Effector memory CD8-positive, alpha-beta T cell (primary cell): Measurements from ENCODE around the gene ZNF592.
"Not testable (repeated sequence)": the region's sequence is repeated elsewhere in the genome, so short reads cannot be mapped to it uniquely, and the experiment has no call there.

Experiments used
- ATAC-seq: fragments of 150-1000 bp; cut with Tn5 transposase; replicated peaks from 2 replicates; pipeline ENCODE4 v1.10.0; 2021; ENCODE audit warnings: mild to moderate bottlenecking, moderate library complexity
- DNase-seq, 3 experiments: peaks; one replicate each; pipeline ENCODE4 v3.0.0; 2021
- H3K27ac Mint-ChIP-seq, 2 donors: one replicate each; pipeline ENCODE4 v1.8.0; 2022; ENCODE audit warnings: mild to moderate bottlenecking in 2 of 2, mixed read lengths in 2 of 2, moderate library complexity in 2 of 2
- H3K27me3 Mint-ChIP-seq, 2 donors: one replicate each; pipeline ENCODE4 v1.8.0; 2022; ENCODE audit warnings: mixed read lengths in 2 of 2
- H3K36me3 Mint-ChIP-seq: one replicate; pipeline ENCODE4 v1.8.0; 2022; ENCODE audit warnings: mild to moderate bottlenecking, moderate library complexity, mixed read lengths; ENCODE audit not compliant: insufficient read depth
- H3K4me1 Mint-ChIP-seq, 2 donors: one replicate each; pipeline ENCODE4 v1.8.0; 2022; ENCODE audit warnings: low read depth in 2 of 2, mixed read lengths in 2 of 2
- H3K4me3 Mint-ChIP-seq, 2 donors: one replicate each; pipeline ENCODE4 v1.8.0; 2022; ENCODE audit warnings: mild to moderate bottlenecking in 2 of 2, mixed read lengths in 2 of 2, moderate library complexity in 2 of 2
- H3K9me3 Mint-ChIP-seq, 2 donors: one replicate each; pipeline ENCODE4 v1.8.0; 2022; ENCODE audit warnings: mixed read lengths in 2 of 2

The ZNF592 gene

DNA sequence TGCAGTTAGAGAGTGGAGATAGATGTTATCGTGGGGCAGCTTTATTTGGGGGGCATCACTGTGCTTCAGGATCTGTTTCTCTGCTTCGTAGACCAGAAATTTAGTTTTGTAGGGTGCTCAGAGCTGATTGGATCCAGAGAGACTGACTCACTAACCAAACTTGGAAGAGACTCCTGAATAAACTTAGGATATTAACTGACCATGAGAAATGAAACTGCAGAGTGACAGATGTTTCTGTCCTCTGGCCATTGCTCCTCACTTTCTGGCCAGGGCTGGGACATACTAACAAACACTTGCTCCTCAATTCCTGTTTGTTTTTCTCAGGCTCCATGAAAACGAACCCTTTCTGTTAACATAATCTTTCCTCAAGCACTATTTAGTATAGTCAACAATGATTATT lies 4.3 kb downstream of the ZNF592 start:
- Mint-ChIP-seq H3K4me1 (peaks cover 54 to 68% of the 10 kb centered on the region in 2 donors), H3K9me3 (no peaks in the 10 kb centered on the region), H3K27me3 (no peaks in the 10 kb centered on the region), H3K4me3 (peak overlapping the region in 1 of 2 donors; percentile 25), H3K27ac (peak overlapping the region; percentile 9 to 82), H3K36me3 (peaks cover 16% of the 10 kb centered on the region)
- no peak for DNase-seq
- no peak for ATAC-seq

- Mint-ChIP-seq H3K27ac (peak overlapping the region in 1 of 2 donors; percentile 26), H3K4me1 (peaks cover 51 to 62% of the 10 kb centered on the region in 2 donors)
- ATAC-seq, H3K9me3 Mint-ChIP-seq, DNase-seq, H3K4me3 Mint-ChIP-seq, H3K36me3 Mint-ChIP-seq, H3K27me3 Mint-ChIP-seq: not testable (repeated sequence)
These were observed 6.5 kb downstream of the ZNF592 start for GRCh38 chr15:84754889-84755288.

DNA sequence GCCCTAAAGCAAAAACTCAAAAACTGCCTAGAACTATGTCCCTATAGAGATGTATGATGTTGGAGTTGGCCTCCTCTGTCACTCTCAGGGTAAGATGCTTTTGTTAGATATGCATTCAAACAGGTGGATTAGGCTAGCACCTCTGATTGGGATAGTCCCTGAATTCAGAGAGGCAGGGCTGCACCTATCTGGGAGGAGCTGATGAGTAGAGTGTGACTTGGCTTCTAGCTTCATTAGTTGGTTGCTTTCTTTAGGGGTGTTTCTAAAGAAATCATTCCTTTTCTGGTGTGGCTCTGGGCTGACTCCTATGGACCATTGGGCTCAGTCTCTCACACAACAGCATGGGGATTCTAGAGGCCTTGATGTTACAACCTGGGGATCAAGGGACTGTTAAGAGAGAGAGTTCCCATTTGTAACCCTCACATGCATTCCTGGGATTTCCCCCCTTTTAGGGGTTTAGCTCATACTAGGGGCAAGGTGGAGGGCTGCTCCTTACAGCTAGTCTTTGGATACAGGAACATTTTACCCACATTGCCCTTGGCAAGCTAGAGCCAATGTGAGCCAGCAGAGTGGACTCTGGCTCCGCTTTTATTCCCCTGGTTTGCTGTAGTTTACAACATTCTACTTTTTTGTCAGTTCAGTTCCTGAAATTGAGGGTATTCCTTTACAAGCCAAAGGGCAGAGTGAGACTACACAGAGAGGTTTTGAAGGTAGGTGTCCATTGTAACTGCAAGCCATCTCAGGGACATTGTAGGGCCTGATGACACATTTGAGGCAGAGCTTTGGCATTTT lies 7.5 kb downstream of the ZNF592 start:
- Mint-ChIP-seq H3K27me3 (no peaks in the 10 kb centered on the region), H3K9me3 (no peaks in the 10 kb centered on the region), H3K4me3 (no peak overlapping the region), H3K4me1 (peaks cover 41 to 53% of the 10 kb centered on the region in 2 donors), H3K27ac (peak overlapping the region; percentile 27 to 72), H3K36me3 (peaks cover 3% of the 10 kb centered on the region)
- peak; percentile 36 for ATAC-seq
- DNase-seq = no peak

GRCh38 chr15:84759018-84759417 lies 10.6 kb downstream of the ZNF592 start:
- Mint-ChIP-seq H3K9me3 (no peaks in the 10 kb centered on the region), H3K27ac (peak overlapping the region in 1 of 2 donors; percentile 27), H3K27me3 (no peaks in the 10 kb centered on the region), H3K36me3 (peaks cover 3% of the 10 kb centered on the region), H3K4me3 (peak overlapping the region in 1 of 2 donors; percentile 18), H3K4me1 (peaks cover 27 to 31% of the 10 kb centered on the region in 2 donors)
- no peak for DNase-seq
- no peak for ATAC-seq

DNA sequence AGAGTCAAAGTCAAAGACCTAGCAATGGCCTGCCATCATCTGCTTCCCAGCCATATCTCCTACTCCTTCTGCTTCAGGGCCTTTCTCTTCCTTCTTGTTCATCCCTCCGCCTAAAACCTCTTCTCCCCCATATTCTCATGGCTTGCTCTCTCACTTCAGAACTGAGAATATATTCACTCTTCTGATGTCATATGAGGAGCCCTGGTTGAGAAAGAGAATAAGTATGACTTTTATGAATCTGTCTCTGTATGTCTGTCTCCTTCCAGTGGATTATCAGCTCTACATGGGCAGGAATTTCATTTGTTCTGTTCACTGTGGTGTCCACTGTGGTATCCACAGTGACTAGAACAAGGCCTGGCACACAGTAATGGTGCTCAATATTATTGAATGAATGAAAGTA lies 11.8 kb downstream of the ZNF592 start:
- no peak overlapping the region for H3K27ac Mint-ChIP-seq
- H3K9me3 Mint-ChIP-seq = no peaks in the 10 kb centered on the region
- DNase-seq (no peak), ATAC-seq (no peak)
- H3K36me3 Mint-ChIP-seq = peaks cover 10% of the 10 kb centered on the region
- peaks cover 22 to 24% of the 10 kb centered on the region in 2 donors for H3K4me1 Mint-ChIP-seq
- H3K4me3 Mint-ChIP-seq = no peak overlapping the region
- no peaks in the 10 kb centered on the region for H3K27me3 Mint-ChIP-seq

- H3K9me3 Mint-ChIP-seq = no peaks in the 10 kb centered on the region
- no peak overlapping the region for H3K27ac Mint-ChIP-seq
- H3K36me3 Mint-ChIP-seq = peaks cover 14% of the 10 kb centered on the region
- peaks cover 15% of the 10 kb centered on the region in 2 donors for H3K4me1 Mint-ChIP-seq
- H3K27me3 Mint-ChIP-seq = no peaks in the 10 kb centered on the region
- DNase-seq = no peak
- H3K4me3 Mint-ChIP-seq = no peak overlapping the region
- ATAC-seq = peak; percentile 43
These were observed 13.3 kb downstream of the ZNF592 start for GRCh38 chr15:84761607-84762131.

DNA sequence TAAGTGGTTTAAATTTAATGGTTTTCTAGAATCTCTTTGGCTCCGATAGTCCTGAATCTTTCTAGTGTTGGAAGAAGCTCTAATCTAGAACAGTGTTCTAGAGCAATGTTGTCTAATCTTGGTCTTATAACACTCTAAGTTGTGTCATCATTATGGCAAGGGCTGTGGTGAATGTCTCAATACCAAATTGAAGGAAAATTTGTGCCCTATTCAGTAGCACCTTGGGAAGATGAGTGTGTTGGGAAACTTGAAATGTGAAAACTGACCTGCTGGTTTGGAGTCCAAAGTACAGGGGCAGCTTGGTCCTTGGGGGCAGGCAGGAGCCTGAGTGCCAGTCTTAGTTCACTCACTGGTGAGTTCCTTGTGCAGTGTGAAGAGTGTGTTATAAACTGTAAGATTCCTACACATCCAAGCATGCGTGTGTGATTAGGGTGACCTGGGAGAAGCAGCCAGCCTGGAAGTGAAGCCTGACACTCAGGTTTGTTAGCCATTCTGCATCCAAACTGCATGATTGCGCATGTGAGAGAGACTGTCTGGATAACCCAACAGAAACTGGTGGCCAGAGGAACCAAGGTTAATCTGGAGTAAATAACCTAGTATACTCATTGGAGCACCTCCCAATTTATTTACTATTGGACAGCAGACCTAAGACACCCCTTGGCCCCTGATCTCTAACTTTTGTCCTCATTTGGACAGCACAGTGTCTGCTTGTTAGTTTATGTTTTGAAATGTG lies 14.6 kb downstream of the ZNF592 start:
- H3K9me3 Mint-ChIP-seq = no peaks in the 10 kb centered on the region
- no peak overlapping the region for H3K4me3 Mint-ChIP-seq
- ATAC-seq (no peak), DNase-seq (no peak)
- no peak overlapping the region for H3K27ac Mint-ChIP-seq
- H3K4me1 Mint-ChIP-seq = peaks cover 11 to 14% of the 10 kb centered on the region in 2 donors
- no peaks in the 10 kb centered on the region for H3K27me3 Mint-ChIP-seq
- peaks cover 20% of the 10 kb centered on the region for H3K36me3 Mint-ChIP-seq

- H3K4me1 Mint-ChIP-seq = peaks cover 16 to 18% of the 10 kb centered on the region in 2 donors
- no peaks in the 10 kb centered on the region for H3K9me3 Mint-ChIP-seq
- no peaks in the 10 kb centered on the region for H3K27me3 Mint-ChIP-seq
- H3K27ac Mint-ChIP-seq = no peak overlapping the region
- H3K4me3 Mint-ChIP-seq = no peak overlapping the region
- no peak for ATAC-seq
- DNase-seq = no peak
- H3K36me3 Mint-ChIP-seq = peaks cover 30% of the 10 kb centered on the region
These were observed 16.2 kb downstream of the ZNF592 start for GRCh38 chr15:84764585-84764984.

DNA sequence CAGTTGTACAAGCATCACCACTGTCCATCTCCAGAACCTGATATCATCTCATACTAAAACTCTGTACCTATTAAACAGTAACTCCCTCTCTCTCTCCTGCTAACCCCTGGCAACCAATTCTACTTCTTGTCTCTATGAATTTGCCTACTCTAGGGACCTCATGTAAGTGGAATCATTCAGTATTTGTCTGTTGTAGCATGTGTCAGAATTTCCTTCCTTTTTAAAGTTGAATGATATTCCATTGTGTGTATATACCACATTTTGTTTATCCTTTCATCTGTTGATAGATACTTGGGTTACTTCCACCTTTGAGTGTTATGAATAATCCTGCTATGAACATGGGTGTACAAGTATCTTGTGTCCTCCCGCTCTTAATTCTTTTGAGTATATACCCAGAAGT lies 16.6 kb downstream of the ZNF592 start:
- Mint-ChIP-seq H3K27ac (no peak overlapping the region), H3K36me3 (peaks cover 30% of the 10 kb centered on the region)

GRCh38 chr15:84765675-84766074 lies 17.3 kb downstream of the ZNF592 start:
- H3K27ac Mint-ChIP-seq = no peak overlapping the region
- H3K27me3 Mint-ChIP-seq = no peaks in the 10 kb centered on the region
- H3K4me3 Mint-ChIP-seq = no peak overlapping the region
- peaks cover 21 to 26% of the 10 kb centered on the region in 2 donors for H3K4me1 Mint-ChIP-seq
- H3K9me3 Mint-ChIP-seq = no peaks in the 10 kb centered on the region
- DNase-seq = no peak
- peaks cover 30% of the 10 kb centered on the region for H3K36me3 Mint-ChIP-seq
- no peak for ATAC-seq

More for the DNA sequence above, 16.6 kb downstream of the ZNF592 start:
- peaks cover 18 to 21% of the 10 kb centered on the region in 2 donors for H3K4me1 Mint-ChIP-seq
- no peak overlapping the region for H3K4me3 Mint-ChIP-seq
- DNase-seq = no peak
- H3K9me3 Mint-ChIP-seq = no peaks in the 10 kb centered on the region
- H3K27me3 Mint-ChIP-seq = no peaks in the 10 kb centered on the region
- no peak for ATAC-seq

- Mint-ChIP-seq H3K4me1 (peaks cover 26 to 33% of the 10 kb centered on the region in 2 donors), H3K9me3 (no peaks in the 10 kb centered on the region), H3K27ac (no peak overlapping the region), H3K36me3 (peaks cover 30% of the 10 kb centered on the region), H3K27me3 (no peaks in the 10 kb centered on the region), H3K4me3 (no peak overlapping the region)
- DNase-seq = no peak
- no peak for ATAC-seq
These were observed 18.2 kb downstream of the ZNF592 start for GRCh38 chr15:84766461-84767035.

DNA sequence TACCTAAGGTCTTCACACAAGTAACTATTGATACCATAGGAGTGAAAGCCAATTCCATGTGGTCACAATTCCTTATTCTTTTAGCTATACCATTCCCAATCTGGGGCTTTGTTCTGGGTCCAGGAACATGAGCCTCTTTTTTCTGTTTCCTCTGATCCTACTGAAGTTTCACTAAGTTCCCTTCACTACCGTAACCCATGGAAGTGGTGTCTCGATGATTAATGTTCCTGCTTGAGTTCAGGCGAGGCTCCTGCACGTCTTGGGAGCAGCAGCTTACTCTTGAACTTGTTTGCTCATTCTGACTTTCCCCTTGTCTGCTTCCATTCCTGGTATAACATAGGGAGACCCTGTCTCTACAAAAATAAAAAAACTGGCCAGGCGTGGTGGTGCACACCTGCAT lies 23.6 kb downstream of the ZNF592 start:
- Mint-ChIP-seq H3K36me3 (peaks cover 32% of the 10 kb centered on the region), H3K27me3 (no peaks in the 10 kb centered on the region), H3K4me1 (peaks cover 30 to 48% of the 10 kb centered on the region in 2 donors), H3K27ac (peak overlapping the region; percentile 9 to 28), H3K9me3 (no peaks in the 10 kb centered on the region), H3K4me3 (no peak overlapping the region)
- DNase-seq = no peak
- ATAC-seq = no peak

- Mint-ChIP-seq H3K4me3 (no peak overlapping the region), H3K27ac (peak overlapping the region; percentile 9 to 28), H3K27me3 (no peaks in the 10 kb centered on the region), H3K9me3 (no peaks in the 10 kb centered on the region), H3K36me3 (peaks cover 33% of the 10 kb centered on the region), H3K4me1 (peaks cover 30 to 48% of the 10 kb centered on the region in 2 donors)
- DNase-seq (no peak), ATAC-seq (no peak)
These were observed 24.1 kb downstream of the ZNF592 start for GRCh38 chr15:84772467-84772866.
